ENCODE data around the gene HPN. TPM values are rescaled to one million over a fixed set of nuclear protein-coding genes. Genes with fewer than 3 reads are reported as not detected.
A peak's percentile ranks its signal among the peaks of the same experiment; 100 is the strongest.

The HPN gene
- total and polyA plus RNA-seq, 2 of the 13 experiments (the other 11 are each of a cell fraction or from before 2014, with no cell fraction given), result 46.7 to 261 TPM

- TF ChIP-seq HMGXB4 (CRISPR knock-in tag; IDR thresholded peaks at IDR 0.05; ENCODE audit: borderline replicate concordance in 1 of 2, low read depth in 1 of 2) (peak in 1 of 2 experiments; percentile 60; a peak in 2 of 4 replicates), AFF4 (CRISPR knock-in tag; IDR thresholded peaks at IDR 0.05) (0 out of 2 replicates have a peak, but pooled peaks have one; percentile 75), SPEN (CRISPR knock-in tag; IDR thresholded peaks at IDR 0.05; ENCODE audit: low read depth) (peak; percentile 36; the same call in 1 of the 2 replicates), ZNF343 (CRISPR knock-in tag; IDR thresholded peaks at IDR 0.05) (no peak), MYNN (CRISPR knock-in tag; IDR thresholded peaks at IDR 0.05; ENCODE audit: low read depth) (no peak), ZNF362 (CRISPR knock-in tag; IDR thresholded peaks at IDR 0.05; ENCODE audit: borderline replicate concordance) (no peak), YEATS4 (CRISPR knock-in tag; IDR thresholded peaks at IDR 0.05; ENCODE audit: borderline replicate concordance) (no peak), ELF4 (CRISPR knock-in tag; IDR thresholded peaks at IDR 0.05; ENCODE audit: borderline replicate concordance) (no peak), SIN3B (IDR thresholded peaks at IDR 0.05; ENCODE audit: low read length) (no peak)
These were observed 672 bp downstream of the HPN start (continued) for GRCh38 chr19:35042056-35042730.
